Measurements from ENCODE around the gene CCDC122. TPM values are rescaled to one million over a fixed set of nuclear protein-coding genes. Genes with fewer than 3 reads are reported as not detected.
"Not testable (repeated sequence)": the region's sequence is repeated elsewhere in the genome, so short reads cannot be mapped to it uniquely, and the experiment has no call there.

CCDC122 gene
- polyA plus RNA-seq, 1 donor: 5.4 TPM

DNA sequence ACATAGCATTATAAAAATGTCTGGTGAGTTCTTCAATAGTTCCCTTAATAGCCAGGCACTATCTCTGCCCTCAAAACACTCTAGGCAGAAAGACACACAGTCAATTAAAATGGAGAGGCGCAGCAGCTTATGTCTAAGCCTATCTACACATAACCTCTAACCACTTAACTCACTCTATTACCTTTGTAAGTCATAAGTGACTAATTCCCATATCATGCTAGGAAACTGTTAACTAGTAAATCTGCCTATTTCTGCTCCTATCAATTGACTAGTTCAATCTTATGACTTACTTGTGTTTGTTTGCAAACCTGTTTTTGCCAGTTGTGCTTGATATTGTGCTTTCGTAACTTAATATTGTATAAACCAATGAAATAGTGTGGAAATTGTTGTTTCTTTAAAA, 3.2 kb downstream of the CCDC122 start:
- DNase-seq: no peak

DNA sequence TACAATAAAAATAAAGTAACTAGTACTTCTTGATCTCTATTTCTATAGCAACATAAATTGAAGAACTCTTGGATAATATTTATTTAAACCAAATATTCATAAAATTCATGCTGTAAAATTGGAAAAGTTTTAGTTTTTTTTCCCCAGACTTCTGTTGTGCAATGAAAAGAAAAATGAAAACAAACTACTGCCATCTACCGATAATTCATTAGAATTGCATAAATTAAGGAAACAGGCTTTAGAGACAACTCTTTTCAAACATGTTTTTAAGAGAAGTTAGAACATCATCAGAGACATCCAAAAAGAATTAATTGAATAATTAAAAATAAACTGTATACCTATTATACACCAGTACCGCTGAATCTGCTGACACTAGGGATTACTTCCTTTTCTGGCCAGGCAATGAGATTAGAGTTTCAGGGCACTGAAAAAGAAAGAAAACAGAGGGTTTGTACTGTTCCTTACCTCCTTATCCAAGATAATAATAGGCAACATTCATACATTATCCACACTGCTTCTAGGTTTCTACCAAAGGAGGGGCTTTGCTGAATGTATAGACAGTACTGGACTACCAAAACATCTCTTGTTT, 4.9 kb downstream of the CCDC122 start:
- peak; percentile 10 for DNase-seq

DNA sequence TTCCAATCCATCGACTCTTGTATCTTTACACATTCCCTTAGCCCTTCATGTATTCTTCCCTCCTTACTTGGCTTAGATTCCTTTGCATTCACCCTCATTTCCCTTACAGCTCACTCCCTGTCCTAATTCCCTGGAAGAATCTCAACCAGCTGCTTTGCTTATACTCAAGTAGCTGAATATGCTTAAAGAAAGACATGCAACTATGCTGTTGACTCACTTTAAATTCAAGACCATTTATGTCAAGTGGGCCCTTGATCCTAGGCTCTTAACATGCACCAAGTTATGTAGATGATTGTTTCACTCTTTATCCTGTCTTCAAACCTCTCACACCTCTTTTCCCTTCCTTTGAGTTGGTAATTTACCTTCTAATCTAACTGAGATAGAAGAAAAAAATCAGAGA, 7.4 kb downstream of the CCDC122 start:
- no peak for DNase-seq

DNA sequence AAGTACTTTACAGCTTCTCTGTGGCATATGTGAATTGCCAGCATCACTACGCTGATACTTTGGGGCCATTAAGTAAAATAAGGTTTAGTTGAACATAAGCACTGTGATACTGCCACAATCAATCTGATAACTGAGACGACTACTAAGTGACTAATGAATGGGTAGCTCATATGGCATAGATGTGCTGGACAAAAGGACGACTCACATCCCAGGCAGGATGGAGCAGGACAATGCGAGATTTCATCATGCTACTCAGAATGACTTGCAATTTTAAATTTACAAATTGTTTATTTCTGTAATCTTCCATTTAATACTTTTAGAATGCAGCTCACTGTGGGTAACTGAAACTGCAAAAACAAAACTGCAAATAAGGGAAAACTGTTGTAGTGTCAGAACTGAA, 13.6 kb downstream of the CCDC122 start:
- DNase-seq: no peak

DNA sequence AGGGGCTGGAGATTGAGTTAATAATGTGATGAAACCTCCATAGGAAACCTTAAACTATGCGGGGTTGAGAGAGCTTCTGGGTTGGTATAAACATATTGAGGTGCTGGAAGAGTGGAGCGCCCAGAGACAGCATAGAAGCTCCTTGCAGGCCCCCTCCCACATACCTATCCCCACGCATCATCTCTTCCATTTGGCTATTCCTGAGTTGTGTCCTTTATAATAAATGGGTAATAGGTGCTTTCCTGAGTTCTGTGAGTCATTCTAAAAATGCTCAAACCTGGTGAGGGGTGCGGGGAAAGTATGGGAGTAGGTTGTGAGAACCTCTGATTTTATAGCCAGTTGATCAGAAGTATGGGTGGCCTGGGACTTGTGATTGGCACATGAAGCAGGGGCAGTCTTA, 14.6 kb downstream of the CCDC122 start:
- DNase-seq: no peak

DNA sequence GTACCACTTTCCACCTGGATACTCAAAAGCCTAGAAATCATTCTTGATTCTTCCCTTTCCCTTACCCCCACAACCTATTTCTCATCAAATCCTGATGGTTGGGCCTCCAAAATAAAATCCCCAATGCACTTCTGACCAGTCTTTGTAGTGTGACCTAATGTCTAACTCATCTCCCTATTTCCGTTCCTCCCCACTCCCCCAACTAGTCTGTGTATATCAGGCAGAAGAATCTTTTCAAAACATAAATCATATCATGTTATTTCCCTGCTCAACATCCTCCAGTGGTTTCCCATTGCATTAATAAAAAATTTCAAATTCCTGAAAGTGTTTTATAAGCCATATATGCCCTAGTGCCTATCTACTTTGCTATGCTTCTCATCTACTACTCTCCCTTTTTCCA, 17.7 kb downstream of the CCDC122 start:
- DNase-seq: no peak

DNA sequence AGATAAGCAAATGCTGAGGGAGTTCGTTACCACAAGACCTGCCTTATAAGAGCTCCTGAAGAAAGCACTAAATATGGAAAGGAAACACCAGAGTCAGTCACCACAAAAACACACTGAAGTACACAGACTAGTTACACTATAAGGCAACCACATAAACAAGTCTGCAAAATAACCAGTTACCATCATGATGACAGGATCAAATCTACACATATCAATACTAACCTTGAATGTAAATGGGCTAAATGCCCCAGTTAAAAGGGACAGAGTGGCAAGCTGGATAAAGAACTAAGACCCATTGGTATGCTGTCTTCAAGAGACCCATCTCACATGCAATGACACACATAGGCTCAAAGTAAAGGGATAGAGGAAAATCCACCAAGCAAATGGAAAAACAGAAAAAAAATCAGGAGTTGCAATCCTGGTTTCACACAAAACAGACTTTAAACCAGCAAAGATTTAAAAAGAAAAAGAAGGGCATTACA, 26.6 kb downstream of the CCDC122 start:
- no peak for DNase-seq

DNA sequence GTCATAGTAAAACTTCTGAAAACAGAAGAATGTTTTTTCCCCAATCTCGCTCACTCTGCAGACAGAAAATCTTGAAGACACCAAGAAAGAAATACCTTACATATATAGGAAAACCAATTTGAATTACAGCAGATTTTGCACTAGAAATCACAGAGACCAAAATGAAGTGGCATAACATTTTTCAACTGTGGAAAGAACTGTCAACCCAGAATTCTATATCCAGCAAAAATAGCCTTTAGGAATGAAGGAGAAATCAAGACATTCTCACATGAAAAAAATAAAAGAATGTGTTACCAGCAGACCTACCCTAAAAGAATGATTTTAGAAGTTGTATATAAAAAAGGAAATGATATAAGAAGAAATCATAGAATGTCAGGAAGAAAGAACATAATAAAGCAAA, 28.7 kb downstream of the CCDC122 start:
- DNase-seq: no peak

DNA sequence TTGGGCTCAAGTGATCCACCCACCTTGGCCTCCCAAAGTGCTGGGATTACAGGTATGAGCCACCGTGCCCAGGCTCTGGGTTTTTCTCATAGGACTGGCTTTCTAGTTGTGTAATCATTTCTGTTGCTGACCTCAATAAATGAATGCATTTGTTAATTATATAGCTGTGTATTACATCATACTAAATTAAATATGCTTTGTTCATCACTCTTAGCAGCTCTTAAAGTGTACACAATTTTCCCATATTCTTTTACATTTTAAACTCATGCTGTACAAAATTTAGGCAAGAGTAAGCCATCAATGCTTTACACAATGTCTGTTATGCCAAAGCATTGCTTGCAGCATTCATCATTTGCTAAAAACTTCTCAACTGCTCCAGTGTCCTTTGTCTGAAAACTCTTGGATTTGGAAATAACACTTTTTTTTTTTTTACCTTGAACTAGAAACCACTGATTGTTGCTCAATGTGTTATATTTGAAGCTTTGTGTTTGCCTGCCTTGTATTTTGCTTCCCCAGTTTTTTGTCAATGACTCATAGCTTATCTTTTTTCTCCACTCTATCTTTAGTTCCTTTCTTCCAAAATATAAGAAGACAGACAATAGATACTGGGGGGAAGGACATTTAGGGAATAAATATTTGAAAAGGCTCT, 31.4 kb downstream of the CCDC122 start:
- no peak for DNase-seq

DNA sequence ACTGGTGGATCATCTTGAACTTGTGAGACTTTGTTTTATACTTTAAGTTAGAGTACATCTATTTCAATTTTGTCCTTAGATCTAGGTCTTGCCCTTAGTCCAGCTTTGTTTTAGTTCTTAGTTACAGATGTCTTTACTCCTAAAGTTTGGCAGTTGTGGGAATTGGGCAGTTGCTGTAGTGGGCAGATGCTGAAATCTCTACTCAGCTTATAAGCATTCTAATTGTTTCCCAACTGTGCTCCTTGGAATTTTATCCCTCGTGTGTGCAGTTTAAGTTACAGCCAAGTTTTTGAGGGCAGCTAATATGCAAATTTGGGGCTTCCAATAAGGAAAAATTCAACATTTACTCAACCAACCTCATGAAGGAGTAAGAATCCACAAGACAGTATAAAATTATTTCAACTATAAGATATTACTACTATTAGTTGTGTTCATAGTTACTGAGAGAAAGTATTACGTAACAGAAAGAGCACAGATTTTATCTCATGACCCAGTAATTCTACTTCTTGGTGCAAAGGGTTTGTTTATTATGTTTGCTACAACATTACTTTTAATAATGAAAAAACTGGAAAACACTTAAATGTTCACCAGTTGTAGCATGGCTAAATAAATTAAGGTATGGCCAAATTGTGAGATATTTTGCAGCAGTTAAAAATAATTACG, 32.9 kb downstream of the CCDC122 start:
- no peak for DNase-seq

DNA sequence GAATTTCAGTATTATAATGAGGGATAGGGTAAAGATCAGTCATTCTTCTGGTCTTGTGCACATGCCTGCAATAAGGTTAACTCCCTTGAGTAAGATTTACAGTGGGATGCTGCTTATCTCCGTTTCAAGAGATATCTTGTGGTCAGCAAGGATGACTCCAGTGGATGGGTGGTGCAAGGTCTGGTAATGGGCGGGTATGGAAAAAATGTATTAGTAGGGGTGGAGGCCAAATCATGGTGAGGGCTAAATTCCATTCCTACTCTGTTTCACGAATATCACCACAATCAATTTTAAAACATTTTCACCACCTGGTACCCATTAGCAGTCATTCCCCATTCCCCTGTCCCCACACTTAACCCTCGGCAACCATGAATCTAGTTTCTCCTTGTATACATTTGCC, 40.6 kb downstream of the CCDC122 start:
- no peak for DNase-seq

DNA sequence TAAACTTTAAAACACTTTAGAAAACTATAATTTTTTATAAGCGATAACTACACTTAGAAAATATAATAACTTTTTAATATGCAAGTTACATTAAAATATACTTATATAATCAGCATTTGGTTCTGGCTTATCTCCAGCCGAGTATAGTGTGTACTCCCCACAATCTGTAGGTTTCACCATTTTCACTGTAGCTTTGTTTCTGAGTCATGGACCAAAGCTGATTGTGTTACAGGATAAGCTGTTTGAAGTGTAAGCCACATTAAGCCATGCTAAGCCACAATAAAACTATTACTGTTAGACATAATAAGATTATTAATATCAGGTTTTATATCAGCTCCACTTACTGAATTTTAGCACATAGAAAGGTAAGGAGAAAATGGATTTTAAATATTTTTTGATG, 43.8 kb downstream of the CCDC122 start:
- DNase-seq: no peak

DNA sequence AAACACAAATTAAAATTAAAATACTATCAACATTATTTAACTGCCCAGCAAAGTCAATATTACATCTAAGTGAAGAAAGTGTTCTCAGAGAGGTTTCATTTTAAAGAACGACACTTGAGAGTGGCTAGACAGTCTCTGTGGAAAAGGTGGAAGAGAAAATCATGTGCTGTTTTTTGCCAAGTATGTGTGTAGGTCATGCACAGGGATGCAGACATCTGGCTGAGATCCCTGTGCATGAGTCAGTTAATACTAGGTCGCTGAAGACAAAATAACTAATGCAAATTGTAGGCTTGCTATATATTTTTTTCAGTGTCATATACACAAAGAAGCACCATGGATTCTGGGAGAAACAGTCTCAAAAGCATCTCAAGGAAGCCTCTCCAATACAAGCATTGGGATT, 48.5 kb downstream of the CCDC122 start:
- no peak for DNase-seq

DNA sequence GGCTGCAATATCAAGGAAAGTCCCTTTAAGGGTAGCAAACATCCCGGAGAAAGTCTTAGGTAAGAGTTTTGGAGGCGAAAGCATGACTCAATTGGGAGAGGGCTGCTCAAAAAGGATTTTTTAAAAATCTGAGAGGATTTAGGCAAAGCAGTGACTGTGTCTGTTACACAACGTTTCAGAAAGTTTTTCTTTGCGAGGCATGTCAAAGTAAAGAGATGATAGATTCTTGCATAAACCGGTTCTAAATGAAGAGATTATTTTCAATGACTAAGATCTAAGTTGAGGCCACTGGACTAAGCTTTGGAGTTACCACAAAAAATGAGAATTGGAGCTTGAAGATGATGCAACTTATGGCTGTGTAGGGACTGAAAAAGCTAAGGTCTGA, 49.1 kb downstream of the CCDC122 start:
- DNase-seq: no peak

DNA sequence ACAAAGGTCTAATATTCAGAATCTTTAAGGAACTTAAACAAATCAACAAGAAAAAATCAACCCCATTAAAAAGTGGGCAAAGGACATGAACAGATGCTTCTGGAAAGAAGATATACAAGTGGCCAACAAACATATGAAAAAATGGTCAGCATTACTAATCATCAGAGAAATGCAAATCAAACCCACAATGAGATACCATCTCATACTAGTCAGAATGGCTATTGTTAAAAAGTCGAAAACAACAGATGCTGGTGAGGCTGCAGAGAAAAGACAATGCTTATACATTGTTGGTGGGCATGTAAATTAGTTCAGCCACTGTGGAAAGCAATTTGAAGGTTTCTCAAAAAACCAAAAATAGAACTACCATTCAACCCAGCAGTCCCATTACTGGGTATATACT, 54.9 kb downstream of the CCDC122 start:
- DNase-seq: not testable (repeated sequence)

DNA sequence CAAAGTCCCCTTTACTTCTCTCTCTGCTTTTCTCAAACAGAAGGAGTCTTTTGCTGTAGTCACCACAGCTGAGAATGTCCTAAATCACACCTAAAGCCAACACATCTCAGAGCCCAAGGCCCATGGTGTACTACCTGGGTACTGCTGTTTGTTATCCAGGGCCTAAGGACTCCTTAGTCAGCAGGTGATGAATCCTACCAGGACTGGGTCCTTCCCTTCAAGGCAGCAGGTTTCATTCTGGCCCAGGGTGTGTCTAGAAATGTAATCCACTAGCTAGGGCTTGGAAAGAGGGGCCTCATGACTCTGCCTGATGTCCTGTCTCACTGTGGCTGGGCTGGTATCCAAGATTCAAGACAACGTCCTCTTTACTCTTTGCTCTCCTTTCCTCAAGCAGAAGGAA, 56.6 kb downstream of the CCDC122 start:
- DNase-seq: no peak

DNA sequence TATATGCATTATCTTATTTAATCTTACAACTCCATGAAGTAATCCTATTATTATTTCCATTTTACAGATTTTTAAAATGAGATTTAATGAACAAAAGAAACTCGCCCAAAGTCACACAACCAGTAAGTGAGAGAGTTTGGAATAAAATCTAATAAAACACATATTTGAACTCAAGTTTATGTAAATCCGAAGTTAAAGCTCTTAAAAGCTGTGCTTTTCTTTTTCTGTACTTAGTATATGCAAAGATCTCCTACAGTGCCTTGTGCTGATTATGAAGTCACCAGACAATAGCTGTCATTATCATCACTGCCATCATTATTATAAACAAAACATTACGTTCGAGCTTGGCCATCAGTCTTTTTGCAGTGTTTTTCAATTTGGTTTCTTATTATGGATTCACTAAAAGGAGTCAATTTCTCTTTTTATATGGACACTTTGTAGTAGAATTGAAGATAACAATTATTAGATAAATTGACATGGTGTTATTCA, 63.1 kb downstream of the CCDC122 start:
- no peak for DNase-seq

DNA sequence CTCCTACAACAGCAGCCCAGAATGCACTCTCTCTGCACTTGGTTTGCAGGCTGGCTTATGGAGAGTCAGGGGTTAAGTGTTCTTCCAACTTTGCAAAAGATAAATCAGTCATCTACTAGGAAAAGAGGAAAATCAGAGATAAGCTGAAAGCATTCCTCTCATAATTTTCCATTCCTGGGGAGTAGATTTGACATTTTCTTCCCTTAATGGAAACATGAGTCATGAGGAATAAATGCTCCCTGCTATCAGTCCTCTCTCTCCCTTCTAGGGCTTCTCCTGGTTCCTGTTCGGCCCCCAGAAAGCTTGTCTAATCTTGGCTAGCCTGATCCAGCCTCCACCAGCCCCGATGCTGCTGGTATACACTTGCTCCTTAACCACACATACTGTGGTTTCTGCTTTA, 64.3 kb downstream of the CCDC122 start:
- DNase-seq: no peak

DNA sequence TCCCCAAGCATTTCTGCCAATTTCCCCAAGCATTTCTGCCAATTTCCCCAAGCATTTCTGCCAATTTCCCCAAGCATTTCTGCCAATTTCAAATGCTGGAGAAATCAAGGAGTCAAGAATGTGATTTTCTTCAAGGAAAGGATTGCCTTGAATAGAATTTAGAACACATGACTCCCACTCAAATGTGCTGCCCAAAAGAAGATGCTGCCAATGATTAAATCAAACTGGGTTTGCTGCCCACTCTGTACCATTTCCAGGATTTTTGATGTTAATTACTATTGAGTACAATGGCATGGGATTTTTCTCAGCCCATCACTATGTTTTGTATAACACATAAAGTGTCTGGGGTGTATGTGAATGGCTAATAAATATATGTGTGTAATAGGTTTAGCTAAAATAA, 70.9 kb downstream of the CCDC122 start:
- DNase-seq: no peak

DNA sequence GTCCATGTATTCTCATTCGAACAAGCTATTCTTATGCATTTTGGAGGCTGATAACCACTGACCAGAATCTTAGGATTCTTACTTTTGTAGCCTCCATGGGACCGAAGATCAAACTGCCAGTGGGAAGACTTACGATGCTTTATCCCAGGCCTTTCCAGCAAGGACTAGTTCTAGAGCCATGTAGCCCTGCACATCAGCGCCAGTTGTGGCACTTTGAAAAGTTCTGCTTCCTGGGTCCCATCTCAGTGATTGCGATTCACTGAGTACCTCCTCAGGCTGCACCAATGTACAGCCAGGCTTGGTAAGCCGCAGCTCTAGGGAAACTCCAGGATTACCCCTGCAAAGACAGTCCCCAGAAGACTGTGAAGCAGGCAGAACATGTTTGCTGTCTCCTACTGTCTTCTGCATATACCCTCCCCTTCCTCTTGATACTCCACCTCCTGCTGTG, 73.8 kb downstream of the CCDC122 start:
- DNase-seq: no peak

DNA sequence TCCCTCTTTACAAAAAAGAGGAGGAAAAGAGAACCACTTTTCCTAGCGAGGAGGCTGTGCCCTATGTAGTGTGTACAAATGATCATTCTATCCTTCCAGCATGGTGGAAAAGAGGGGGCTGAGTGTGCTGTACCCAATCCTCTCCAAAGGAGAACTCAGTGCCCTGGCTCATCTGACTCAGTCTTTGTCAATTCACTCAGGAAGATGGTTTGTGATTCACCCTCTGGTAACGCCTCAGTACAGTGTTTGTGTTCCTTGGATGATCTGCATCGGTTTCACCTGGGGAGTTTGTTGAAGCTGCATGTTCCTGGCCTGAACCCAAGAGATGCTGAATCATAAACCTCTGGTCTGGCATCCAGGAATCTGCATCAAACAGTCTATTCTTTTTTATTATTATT, 74.5 kb downstream of the CCDC122 start:
- no peak for DNase-seq

DNA sequence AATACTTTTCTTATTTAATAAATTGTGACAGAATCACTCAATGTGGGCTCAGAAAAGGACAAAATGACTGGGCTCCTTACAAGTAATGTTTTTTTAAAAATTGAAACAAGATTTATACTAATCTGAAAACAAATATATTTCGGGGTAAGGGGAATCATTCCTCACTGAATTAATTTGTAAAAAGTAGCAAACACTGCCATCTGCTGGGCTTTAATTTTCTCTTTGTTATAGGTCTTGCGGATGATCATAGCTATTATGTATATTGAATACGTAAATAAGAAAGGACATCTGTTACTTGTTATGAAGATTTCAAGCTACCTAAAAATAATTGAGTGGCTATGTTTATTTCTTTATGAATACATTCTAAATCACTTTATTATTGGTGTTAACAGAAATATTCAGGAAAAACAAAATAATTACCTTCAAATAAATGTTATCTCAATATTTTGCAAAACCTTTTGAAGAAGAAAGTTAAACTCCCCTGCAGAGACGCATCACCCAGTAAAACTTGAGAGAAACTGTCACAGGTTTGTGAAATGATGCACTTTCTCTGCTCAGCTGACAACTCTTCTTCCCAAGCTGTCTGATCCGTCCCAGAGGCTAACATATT, 75.0 kb downstream of the CCDC122 start:
- peak; percentile 70 for DNase-seq

DNA sequence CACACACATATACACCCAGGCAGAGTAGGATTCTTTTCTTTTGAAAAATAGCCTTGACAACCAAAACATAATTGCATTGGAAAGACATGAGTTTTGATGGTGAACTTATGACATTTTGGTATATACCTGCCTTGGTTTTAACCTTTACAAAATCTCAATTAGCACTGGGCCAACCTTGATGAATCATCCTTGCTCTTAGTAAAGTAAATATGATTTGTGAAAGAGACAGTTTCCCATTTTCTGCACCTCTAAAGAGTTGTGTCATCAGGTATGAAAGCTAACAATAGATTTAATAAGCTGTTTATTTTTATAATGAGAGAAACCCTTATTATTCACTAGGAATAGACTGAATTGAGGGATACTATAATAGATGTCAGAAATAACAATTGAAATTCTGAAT, 77.0 kb downstream of the CCDC122 start:
- DNase-seq: no peak

DNA sequence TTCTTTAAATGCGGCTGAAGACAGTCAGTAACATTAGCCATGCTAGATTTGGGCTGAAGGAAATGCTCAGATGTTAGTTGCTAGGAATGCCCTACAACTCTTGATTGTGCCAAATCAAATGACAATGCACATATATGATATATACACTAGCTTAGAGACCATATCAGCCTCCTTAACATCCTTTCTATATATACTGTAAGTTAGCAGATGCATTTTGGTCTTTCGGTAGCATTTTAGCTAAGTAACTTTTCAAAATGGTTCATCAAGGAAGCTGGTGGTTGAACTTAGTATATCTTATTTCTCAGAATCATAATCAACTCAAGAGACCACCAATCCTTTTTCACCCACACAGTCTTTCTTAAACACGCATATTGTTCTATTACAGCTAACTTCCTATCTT, 78.7 kb downstream of the CCDC122 start:
- no peak for DNase-seq
